Kidney (tissue), 14 donors: ENCODE results near the gene GNB3. TPM values are rescaled to one million over a fixed set of nuclear protein-coding genes. Genes with fewer than 3 reads are reported as not detected.
A peak's percentile ranks its signal among the peaks of the same experiment; 100 is the strongest.

ENCODE experiments used
- DNase-seq, 5 donors: peaks; one replicate each; pipeline ENCODE4 v3.0.0-alpha.2; 2013 to 2020
- FAIRE-seq: peaks from 2 replicates; lab custom pipeline; 2012; peaks lifted over from hg19 to GRCh38; lab: Jason Lieb, UNC
- H3K27ac ChIP-seq, 2 donors: one replicate each; pipeline ENCODE4 v1.7.0; 2013; ENCODE audit warnings: low read depth in 2 of 2, low read length in 2 of 2, inconsistent platforms in 1 of 2
- H3K27me3 ChIP-seq: one replicate; pipeline ENCODE4 v1.7.1; 2013; ENCODE audit warnings: low read length, inconsistent platforms; ENCODE audit not compliant: control insufficient read depth, insufficient read depth
- H3K36me3 ChIP-seq, 3 donors: one replicate each; pipeline versions ENCODE4 v1.7.0 to v1.7.1; 2013; ENCODE audit warnings: low read length in 3 of 3, control low read depth in 1 of 3, inconsistent platforms in 1 of 3; ENCODE audit not compliant: insufficient read depth in 3 of 3, control insufficient read depth in 2 of 3
- H3K4me1 ChIP-seq, 3 donors: one replicate each; pipeline versions ENCODE4 v1.7.0 to v1.7.1; 2013; ENCODE audit warnings: low read length in 3 of 3, inconsistent platforms in 1 of 3, low read depth in 1 of 3; ENCODE audit not compliant: control insufficient read depth in 2 of 3, insufficient read depth in 2 of 3
- H3K4me3 ChIP-seq, 3 donors: one replicate each; pipeline versions ENCODE4 v1.7.0 to v1.8.1; 2013; ENCODE audit warnings: low read length in 3 of 3, control low read depth in 1 of 3, inconsistent platforms in 1 of 3
- H3K9ac ChIP-seq, 3 donors: one replicate each; pipeline versions ENCODE4 v1.7.0 to v1.7.1; 2013; ENCODE audit warnings: low read length in 3 of 3, control low read depth in 1 of 3, inconsistent platforms in 1 of 3
- H3K9me3 ChIP-seq, 3 donors: one replicate each; pipeline versions ENCODE4 v1.7.0 to v1.7.1; 2013; ENCODE audit warnings: low read length in 3 of 3, control low read depth in 1 of 3, inconsistent platforms in 1 of 3; ENCODE audit not compliant: control insufficient read depth in 2 of 3, insufficient read depth in 1 of 3
- CTCF ChIP-seq: IDR thresholded peaks from 3 replicates; pipeline ENCODE4 v1.5.1; 2012; ENCODE audit warnings: mild to moderate bottlenecking, moderate library complexity, borderline replicate concordance; ENCODE audit not compliant: insufficient read depth; ENCODE audit errors: extremely low read depth
- intact Hi-C: fragments of 100-400 bp; cut with DNase I; formaldehyde crosslinking; loops from one replicate; pipeline ENCODE4 v1.11.1; 2022
- polyA plus RNA-seq: library from polyadenylated mRNA; stranded (reverse); fragments of 350-450 nt; fragmentation: Illumina TruSeq; extraction: RNeasy Lipid Tissue Mini Kit (QIAGEN cat#74804); gene quantifications from one replicate; pipeline ENCODE4 v1.2.3, GENCODE V29; 2014; ENCODE audit warnings: low read depth, low replicate concordance; ENCODE audit not compliant: insufficient read depth
- total RNA-seq: library from RNA; stranded (reverse); fragmentation: NEBNext Ultra II Directional; extraction: Animal tissue kit (Norgen Biotek cat#: 25700); gene quantifications from one replicate; pipeline ENCODE4 v1.2.1, GENCODE V29; 2021
- donor health status: control.
- donor health status: control.
- donor health status: control.
- donor health status: control.
- donor health status: control.
- donor health status: DM: yes; HTN: yes; CAD: no.
- donor health status: Normal renal cell carcinoma (clear cell type).

Gene GNB3
- total and polyA plus RNA-seq, 2 donors from 2014 or later, result 1.4 to 2.6 TPM

- H3K27me3 ChIP-seq, result no peaks in the 10 kb centered on the region
- FAIRE-seq (no peak), DNase-seq (peak in 3 of 5 donors; percentile 33 to 78 (median 75))
- H3K4me3 ChIP-seq, result peak overlapping the region in 2 of 3 donors; percentile 41 to 80
- H3K36me3 ChIP-seq, result peaks cover 7 to 44% (median 20%) of the 10 kb centered on the region in 3 donors
- no peaks in the 10 kb centered on the region for H3K9me3 ChIP-seq
- intact Hi-C loops, result no loop called here
- peak overlapping the region in 1 of 2 donors; percentile 95 for H3K27ac ChIP-seq
- H3K9ac ChIP-seq, result peak overlapping the region in 2 of 3 donors; percentile 61 to 76
- peaks cover 0 to 28% (median 16%) of the 10 kb centered on the region in 3 donors for H3K4me1 ChIP-seq
- no peak for TF ChIP-seq CTCF
Observed at GRCh38 chr12:6866163-6866919, 25.6 kb downstream of the GNB3 start.

- H3K9me3 ChIP-seq, result no peaks in the 10 kb centered on the region
- FAIRE-seq (no peak), DNase-seq (peak in 1 of 5 donors; percentile 29)
- TF ChIP-seq CTCF, result no peak
- peak overlapping the region; percentile 41 to 80 (median 56) for H3K4me3 ChIP-seq
- H3K27me3 ChIP-seq, result no peaks in the 10 kb centered on the region
- intact Hi-C loops, result no loop called here
- H3K36me3 ChIP-seq, result peaks cover 7 to 41% (median 16%) of the 10 kb centered on the region in 3 donors
- peak overlapping the region; percentile 44 to 76 (median 61) for H3K9ac ChIP-seq
- H3K27ac ChIP-seq, result peak overlapping the region; percentile 92 to 95
- peaks cover 0 to 34% (median 22%) of the 10 kb centered on the region in 3 donors for H3K4me1 ChIP-seq
Observed at GRCh38 chr12:6866920-6867412, 26.2 kb downstream of the GNB3 start.

GRCh38 chr12:6867413-6868210, 26.9 kb downstream of the GNB3 start, which contains the start of gene TPI1:
TSS of gene TPI1 (plus strand) at chr12:6867531. CDS start at chr12:6867567, 36 bp downstream.
- peak within 1 kb of the TSS; percentile 64 to 76 (median 76) for H3K9ac ChIP-seq
- H3K27me3 ChIP-seq, result no peaks in the 10 kb centered on the region
- FAIRE-seq (no peak), DNase-seq (peak; percentile 87 to 97 (median 92))
- H3K36me3 ChIP-seq, result peaks cover 7 to 35% (median 16%) of the 10 kb centered on the region in 3 donors
- peaks cover 0 to 36% (median 23%) of the 10 kb centered on the region in 3 donors for H3K4me1 ChIP-seq
- no peak for TF ChIP-seq CTCF
- no peaks in the 10 kb centered on the region for H3K9me3 ChIP-seq
- H3K27ac ChIP-seq, result peak within 1 kb of the TSS; percentile 95 to 96
- peak within 1 kb of the TSS; percentile 77 to 85 (median 80) for H3K4me3 ChIP-seq
- intact Hi-C loops, result no loop called here
